Measurements from ENCODE around the gene NCMAP.

Gene NCMAP

DNA sequence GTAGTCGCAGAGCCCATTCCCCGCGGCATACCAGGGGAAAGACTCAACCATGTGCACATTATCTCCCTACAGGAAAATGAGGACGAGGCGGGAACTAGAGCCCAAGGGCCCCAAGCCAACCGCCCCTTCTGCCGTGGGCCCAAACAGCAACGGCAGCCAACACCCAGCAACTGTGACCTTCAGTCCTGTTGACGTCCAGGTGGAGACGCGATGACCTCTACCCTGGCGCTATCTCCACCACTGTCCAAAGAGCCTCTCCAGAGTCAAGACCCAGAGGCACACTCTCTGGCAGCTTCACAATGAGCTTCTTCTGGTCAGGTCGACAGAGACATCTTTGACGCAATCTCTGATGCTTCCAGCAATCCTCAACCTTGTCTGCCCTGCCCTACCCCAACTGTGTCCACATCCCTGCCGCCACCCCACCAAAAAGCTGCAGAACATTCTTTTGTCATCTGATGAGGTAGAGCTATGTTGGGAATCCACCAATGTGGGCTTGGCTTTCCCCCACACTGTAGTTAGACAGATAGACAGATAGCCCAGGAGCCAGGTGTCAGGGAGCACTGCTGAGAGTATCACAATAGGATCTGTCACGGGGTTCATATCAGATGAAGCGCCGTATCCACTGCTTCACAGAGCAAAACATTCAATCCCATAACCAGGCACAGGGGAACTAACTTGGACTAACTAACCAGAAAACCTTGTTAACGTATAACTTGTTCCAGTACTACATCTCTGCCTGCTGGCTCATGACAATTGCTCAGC is 49.8 kb downstream of the NCMAP start:
- Histone ChIP-seq H3K9ac (ENCODE audit: low read length) (no peak overlapping the region), H3K79me2 (ENCODE audit: insufficient read depth, low read length) (no peaks in the 10 kb centered on the region), H4K20me1 (ENCODE audit: insufficient read depth, low read length) (no peaks in the 10 kb centered on the region), H3K27ac (ENCODE audit: low read depth, low read length, poor library complexity, severe bottlenecking) (no peak overlapping the region), H3K4me2 (ENCODE audit: low read length) (no peak overlapping the region), H3K27me3 (ENCODE audit: insufficient read depth, low read length) (peaks cover 5% of the 10 kb centered on the region; the same call in 1 of the 2 replicates), H3K9me2 (ENCODE audit: low read depth, low read length) (no peaks in the 10 kb centered on the region), H3K36me3 (ENCODE audit: insufficient read depth, low read length) (no peaks in the 10 kb centered on the region), H3K9me3 (ENCODE audit: low read length) (no peaks in the 10 kb centered on the region), H3K4me1 (ENCODE audit: insufficient read depth, low read length, severe bottlenecking) (no peaks in the 10 kb centered on the region), H2AFZ (ENCODE audit: low read length) (no peak overlapping the region), H3F3A (ENCODE audit: insufficient read depth, low read length) (no peaks in the 10 kb centered on the region), H3K4me3 (ENCODE audit: low read depth, low read length, poor library complexity, severe bottlenecking) (no peak overlapping the region)
- no peak for TF ChIP-seq EZH2 (IDR thresholded peaks at IDR 0.05; ENCODE audit: borderline replicate concordance, low read length)
- TF ChIP-seq, protein P1, sequence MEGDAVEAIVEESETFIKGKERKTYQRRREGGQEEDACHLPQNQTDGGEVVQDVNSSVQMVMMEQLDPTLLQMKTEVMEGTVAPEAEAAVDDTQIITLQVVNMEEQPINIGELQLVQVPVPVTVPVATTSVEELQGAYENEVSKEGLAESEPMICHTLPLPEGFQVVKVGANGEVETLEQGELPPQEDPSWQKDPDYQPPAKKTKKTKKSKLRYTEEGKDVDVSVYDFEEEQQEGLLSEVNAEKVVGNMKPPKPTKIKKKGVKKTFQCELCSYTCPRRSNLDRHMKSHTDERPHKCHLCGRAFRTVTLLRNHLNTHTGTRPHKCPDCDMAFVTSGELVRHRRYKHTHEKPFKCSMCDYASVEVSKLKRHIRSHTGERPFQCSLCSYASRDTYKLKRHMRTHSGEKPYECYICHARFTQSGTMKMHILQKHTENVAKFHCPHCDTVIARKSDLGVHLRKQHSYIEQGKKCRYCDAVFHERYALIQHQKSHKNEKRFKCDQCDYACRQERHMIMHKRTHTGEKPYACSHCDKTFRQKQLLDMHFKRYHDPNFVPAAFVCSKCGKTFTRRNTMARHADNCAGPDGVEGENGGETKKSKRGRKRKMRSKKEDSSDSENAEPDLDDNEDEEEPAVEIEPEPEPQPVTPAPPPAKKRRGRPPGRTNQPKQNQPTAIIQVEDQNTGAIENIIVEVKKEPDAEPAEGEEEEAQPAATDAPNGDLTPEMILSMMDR (IDR thresholded peaks at IDR 0.05; ENCODE audit: low read length): no peak

DNA sequence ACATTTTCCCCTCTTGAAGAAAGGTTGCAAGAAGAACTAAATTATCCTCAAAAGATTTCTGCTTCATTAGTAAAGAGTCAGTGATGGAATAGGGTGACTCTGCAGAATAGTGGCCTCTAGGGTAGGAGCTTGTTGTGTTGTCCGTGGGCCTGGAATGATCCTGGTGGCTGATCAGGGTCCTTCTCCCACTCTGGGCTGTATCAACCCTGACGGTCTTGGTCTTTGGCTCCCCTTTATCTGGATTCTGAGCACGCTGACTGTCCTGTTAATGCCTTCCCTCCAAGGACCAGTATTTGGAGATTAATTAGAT is 50.4 kb downstream of the NCMAP start:
- no peaks in the 10 kb centered on the region for H3K9me3 ChIP-seq (ENCODE audit: low read length)
- H3K9ac ChIP-seq (ENCODE audit: low read length): no peak overlapping the region
- no peaks in the 10 kb centered on the region for H3K36me3 ChIP-seq (ENCODE audit: insufficient read depth, low read length)
- no peak overlapping the region for H3K4me2 ChIP-seq (ENCODE audit: low read length)
- no peaks in the 10 kb centered on the region for H3K9me2 ChIP-seq (ENCODE audit: low read depth, low read length)
- no peaks in the 10 kb centered on the region for H3K79me2 ChIP-seq (ENCODE audit: insufficient read depth, low read length)
- no peaks in the 10 kb centered on the region for H4K20me1 ChIP-seq (ENCODE audit: insufficient read depth, low read length)
- H3K27ac ChIP-seq (ENCODE audit: low read depth, low read length, poor library complexity, severe bottlenecking): no peak overlapping the region
- no peaks in the 10 kb centered on the region for H3K4me1 ChIP-seq (ENCODE audit: insufficient read depth, low read length, severe bottlenecking)
- no peaks in the 10 kb centered on the region for H3F3A ChIP-seq (ENCODE audit: insufficient read depth, low read length)
- H2AFZ ChIP-seq (ENCODE audit: low read length): no peak overlapping the region
- no peak overlapping the region for H3K4me3 ChIP-seq (ENCODE audit: low read depth, low read length, poor library complexity, severe bottlenecking)
- peaks cover 5% of the 10 kb centered on the region; the same call in 1 of the 2 replicates for H3K27me3 ChIP-seq (ENCODE audit: insufficient read depth, low read length)
- no peak for TF ChIP-seq EZH2 (IDR thresholded peaks at IDR 0.05; ENCODE audit: borderline replicate concordance, low read length)

DNA sequence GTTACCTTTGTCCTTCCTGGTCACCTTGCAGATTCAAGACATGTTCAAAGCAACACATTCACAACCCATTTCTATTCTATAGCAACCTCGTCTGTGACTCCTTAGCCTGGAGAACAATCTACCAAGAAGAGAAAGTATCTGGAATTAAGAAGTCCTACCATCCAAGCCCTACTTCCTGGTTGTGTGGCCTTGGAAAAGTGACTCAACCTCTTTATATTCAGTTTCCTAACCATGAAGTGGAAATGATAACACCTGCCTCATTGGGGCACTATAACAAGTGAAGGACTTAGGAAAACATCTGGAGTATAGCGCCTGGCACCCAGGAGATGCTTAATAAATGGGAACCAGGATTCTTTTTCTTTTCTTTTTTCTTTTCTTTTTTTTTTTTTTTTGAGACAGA is 50.7 kb downstream of the NCMAP start:
- Histone ChIP-seq H3K9me2 (ENCODE audit: low read depth, low read length) (no peaks in the 10 kb centered on the region), H3K4me1 (ENCODE audit: insufficient read depth, low read length, severe bottlenecking) (no peaks in the 10 kb centered on the region), H3K4me2 (ENCODE audit: low read length) (no peak overlapping the region), H3K36me3 (ENCODE audit: insufficient read depth, low read length) (no peaks in the 10 kb centered on the region), H3F3A (ENCODE audit: insufficient read depth, low read length) (no peaks in the 10 kb centered on the region), H3K4me3 (ENCODE audit: low read depth, low read length, poor library complexity, severe bottlenecking) (no peak overlapping the region), H3K9ac (ENCODE audit: low read length) (no peak overlapping the region), H4K20me1 (ENCODE audit: insufficient read depth, low read length) (no peaks in the 10 kb centered on the region), H2AFZ (ENCODE audit: low read length) (no peak overlapping the region), H3K79me2 (ENCODE audit: insufficient read depth, low read length) (no peaks in the 10 kb centered on the region), H3K27me3 (ENCODE audit: insufficient read depth, low read length) (peaks cover 5% of the 10 kb centered on the region; the same call in 1 of the 2 replicates), H3K27ac (ENCODE audit: low read depth, low read length, poor library complexity, severe bottlenecking) (no peak overlapping the region), H3K9me3 (ENCODE audit: low read length) (no peaks in the 10 kb centered on the region)
- TF ChIP-seq EZH2 (IDR thresholded peaks at IDR 0.05; ENCODE audit: borderline replicate concordance, low read length): no peak
- TF ChIP-seq, protein P1 (IDR thresholded peaks at IDR 0.05; ENCODE audit: low read length): no peak
